Nephron (organoid): ENCODE results near the gene TXLNG.

Experiments
- H3K27ac Mint-ChIP-seq, 3 experiments: 2 replicates each; pipeline ENCODE4 v1.8.0; 2020; ENCODE audit warnings: mixed read lengths in 3 of 3, mild to moderate bottlenecking in 2 of 3, moderate library complexity in 1 of 3
- H3K27me3 Mint-ChIP-seq: 2 replicates; pipeline ENCODE4 v1.8.0; 2021; ENCODE audit warnings: low read depth, mild to moderate bottlenecking, moderate library complexity, mixed read lengths
- H3K36me3 Mint-ChIP-seq: 2 replicates; pipeline ENCODE4 v1.8.0; 2020; ENCODE audit warnings: low read depth, mixed read lengths
- H3K4me1 Mint-ChIP-seq: 2 replicates; pipeline ENCODE4 v1.8.0; 2020; ENCODE audit warnings: mixed read lengths
- H3K4me3 Mint-ChIP-seq, 3 experiments: 2 replicates each; pipeline ENCODE4 v1.8.0; 2020; ENCODE audit warnings: mild to moderate bottlenecking in 3 of 3, mixed read lengths in 3 of 3, moderate library complexity in 2 of 3
- H3K9me3 Mint-ChIP-seq: 2 replicates; pipeline ENCODE4 v1.8.0; 2020; ENCODE audit warnings: mixed read lengths
- TF ChIP-seq, protein P1 (sequence below), 3 experiments: fragments of 200-600 bp; sonication (generic); IDR thresholded peaks; one replicate each; pipeline ENCODE4 v1.5.0; 2021; ENCODE audit warnings: antibody characterized with exemption in 3 of 3; ENCODE audit not compliant: unreplicated experiment in 3 of 3

The TXLNG gene

DNA sequence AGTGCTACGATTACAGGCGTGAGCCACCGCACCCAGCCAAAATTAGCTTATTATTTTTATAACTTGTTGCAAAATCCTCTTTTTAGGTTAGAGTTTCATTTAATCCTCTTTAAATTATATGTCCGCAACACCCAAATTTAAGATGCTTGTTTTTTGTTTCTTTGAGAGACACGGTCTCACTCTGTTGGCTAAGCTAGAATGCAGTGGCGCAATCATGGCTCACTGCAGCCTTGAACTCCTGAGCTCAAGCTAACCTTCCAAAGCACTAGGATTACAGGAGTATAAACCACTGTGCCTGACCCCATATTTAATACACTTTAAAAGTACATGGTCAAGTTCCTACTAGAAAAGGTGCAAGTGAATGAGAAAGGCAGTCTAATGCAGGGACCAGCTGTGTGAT, 81.7 kb downstream of the TXLNG start:
- no peaks in the 10 kb centered on the region for H3K9me3 Mint-ChIP-seq
- H3K27ac Mint-ChIP-seq, result peak overlapping the region; percentile 85 to 97 (median 96)
- peaks cover 58% of the 10 kb centered on the region for H3K4me1 Mint-ChIP-seq
- peaks cover 36% of the 10 kb centered on the region for H3K36me3 Mint-ChIP-seq
- no peaks in the 10 kb centered on the region for H3K27me3 Mint-ChIP-seq
- TF ChIP-seq, protein P1, sequence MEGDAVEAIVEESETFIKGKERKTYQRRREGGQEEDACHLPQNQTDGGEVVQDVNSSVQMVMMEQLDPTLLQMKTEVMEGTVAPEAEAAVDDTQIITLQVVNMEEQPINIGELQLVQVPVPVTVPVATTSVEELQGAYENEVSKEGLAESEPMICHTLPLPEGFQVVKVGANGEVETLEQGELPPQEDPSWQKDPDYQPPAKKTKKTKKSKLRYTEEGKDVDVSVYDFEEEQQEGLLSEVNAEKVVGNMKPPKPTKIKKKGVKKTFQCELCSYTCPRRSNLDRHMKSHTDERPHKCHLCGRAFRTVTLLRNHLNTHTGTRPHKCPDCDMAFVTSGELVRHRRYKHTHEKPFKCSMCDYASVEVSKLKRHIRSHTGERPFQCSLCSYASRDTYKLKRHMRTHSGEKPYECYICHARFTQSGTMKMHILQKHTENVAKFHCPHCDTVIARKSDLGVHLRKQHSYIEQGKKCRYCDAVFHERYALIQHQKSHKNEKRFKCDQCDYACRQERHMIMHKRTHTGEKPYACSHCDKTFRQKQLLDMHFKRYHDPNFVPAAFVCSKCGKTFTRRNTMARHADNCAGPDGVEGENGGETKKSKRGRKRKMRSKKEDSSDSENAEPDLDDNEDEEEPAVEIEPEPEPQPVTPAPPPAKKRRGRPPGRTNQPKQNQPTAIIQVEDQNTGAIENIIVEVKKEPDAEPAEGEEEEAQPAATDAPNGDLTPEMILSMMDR (IDR thresholded peaks at IDR 0.05; ENCODE audit: unreplicated experiment in 3 of 3), result no peak
- peak overlapping the region; percentile 89 to 96 (median 95) for H3K4me3 Mint-ChIP-seq

DNA sequence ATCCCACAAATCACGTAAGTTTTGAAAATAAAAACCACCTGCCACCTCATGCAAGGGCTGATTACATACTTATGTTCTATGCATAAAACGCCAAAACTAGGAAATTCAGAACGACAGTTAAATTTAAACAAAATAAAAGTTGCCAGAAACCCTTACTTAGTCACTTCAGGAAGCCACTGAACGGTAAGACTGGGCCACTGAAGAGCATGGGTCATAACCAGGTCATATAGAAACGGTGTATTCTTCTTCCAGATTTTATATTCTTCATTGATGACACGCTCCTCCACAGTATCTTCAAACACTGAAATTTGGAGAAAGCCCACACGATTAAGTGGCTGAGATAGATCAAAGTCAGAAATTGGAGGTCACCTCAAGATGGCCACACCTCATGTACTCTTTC, 82.7 kb downstream of the TXLNG start:
- peak overlapping the region; percentile 89 to 96 (median 95) for H3K4me3 Mint-ChIP-seq
- peaks cover 27% of the 10 kb centered on the region for H3K36me3 Mint-ChIP-seq
- H3K4me1 Mint-ChIP-seq, result peaks cover 62% of the 10 kb centered on the region
- H3K27me3 Mint-ChIP-seq, result no peaks in the 10 kb centered on the region
- H3K9me3 Mint-ChIP-seq, result no peaks in the 10 kb centered on the region
- TF ChIP-seq, protein P1 (IDR thresholded peaks at IDR 0.05; ENCODE audit: unreplicated experiment in 3 of 3), result no peak
- H3K27ac Mint-ChIP-seq, result peak overlapping the region; percentile 85 to 97 (median 96)

DNA sequence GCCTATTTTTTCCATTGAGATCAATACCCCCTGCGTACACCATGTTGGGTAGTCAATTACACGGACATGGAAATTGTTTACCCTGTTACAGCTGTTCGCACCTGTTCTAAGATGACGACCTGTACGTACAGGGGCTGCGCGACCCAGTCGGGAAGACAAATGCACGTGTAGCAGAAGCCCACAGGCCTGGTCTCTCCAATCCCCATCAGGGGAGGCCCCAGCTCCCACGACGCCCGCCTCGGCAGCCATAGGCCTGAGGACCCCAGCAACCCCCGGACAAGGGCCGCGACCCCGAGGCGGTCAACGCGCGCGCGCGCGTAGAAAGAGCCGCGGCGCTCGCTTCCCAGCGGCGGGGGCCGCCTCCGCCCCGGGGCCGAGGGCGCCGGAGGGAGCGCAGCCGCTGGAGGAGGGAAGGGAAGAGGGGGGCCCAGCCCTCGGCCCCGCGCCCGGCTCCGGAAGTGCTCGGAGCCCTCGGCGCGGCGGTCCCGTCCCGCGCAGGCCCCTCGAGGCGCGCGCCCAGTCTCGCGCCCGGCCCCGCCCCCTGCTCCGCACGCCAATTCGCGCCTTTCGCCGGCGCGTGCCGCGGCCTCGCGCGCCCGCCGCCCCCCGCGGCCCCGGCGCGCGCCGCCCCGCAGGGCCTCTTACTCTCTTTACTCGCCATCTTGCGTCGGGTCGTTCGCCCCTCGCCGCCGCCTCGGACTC, 83.3 kb downstream of the TXLNG start:
- Mint-ChIP-seq H3K4me3 (peak overlapping the region; percentile 97 to 100 (median 97)), H3K9me3 (no peaks in the 10 kb centered on the region), H3K36me3 (peaks cover 25% of the 10 kb centered on the region), H3K4me1 (peaks cover 62% of the 10 kb centered on the region), H3K27me3 (no peaks in the 10 kb centered on the region), H3K27ac (peak overlapping the region; percentile 99 to 100 (median 100))
- TF ChIP-seq, protein P1 (IDR thresholded peaks at IDR 0.05; ENCODE audit: unreplicated experiment in 3 of 3), result no peak

DNA sequence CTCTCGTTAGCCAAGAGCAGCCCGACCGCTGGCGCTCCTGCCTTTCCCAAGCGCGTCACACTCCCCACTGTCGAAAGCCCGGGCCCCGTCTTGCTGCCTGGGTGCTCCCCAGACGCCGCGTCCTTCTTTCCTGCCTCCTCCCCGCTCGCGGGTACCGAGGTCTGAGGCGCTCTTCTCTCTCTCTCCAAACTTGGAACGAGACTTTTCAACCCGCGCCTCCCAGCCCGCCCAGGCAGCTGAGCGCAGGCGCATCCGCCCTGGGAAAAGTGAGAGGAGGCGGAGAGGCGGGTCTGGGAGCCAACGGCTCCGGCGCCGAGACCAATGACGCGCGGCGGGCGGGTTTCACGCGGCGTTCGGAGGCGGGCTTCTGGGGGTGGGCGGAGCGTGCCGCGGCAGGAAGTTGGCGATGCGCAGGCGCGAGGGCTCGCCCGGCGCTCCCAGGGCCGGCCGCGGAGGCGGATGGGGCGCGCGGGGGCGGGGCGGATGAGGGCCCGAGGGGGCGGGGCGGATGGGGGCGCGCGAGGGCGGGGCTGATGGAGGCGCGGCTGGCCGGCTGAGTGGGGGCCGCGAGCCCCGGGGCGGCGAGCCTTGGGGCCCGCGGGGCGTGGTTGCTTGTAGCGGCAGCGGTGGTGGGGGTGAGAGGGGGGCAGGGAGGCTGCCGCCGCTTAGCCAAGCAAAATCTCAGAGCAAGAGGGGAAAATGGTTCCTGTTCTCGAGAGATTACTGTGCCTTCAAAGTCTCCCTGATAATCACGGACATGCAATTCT, 84.0 kb downstream of the TXLNG start, which contains the start of gene RBBP7:
TSS of gene RBBP7 (minus strand) at position 268 of the 767 bp plus-strand sequence. CDS start 309 bp downstream, outside the sequence.
- TF ChIP-seq, protein P1 (IDR thresholded peaks at IDR 0.05; ENCODE audit: unreplicated experiment in 3 of 3), result no peak
- Mint-ChIP-seq H3K9me3 (no peaks in the 10 kb centered on the region), H3K4me3 (peak within 1 kb of the TSS; percentile 97 to 100 (median 97)), H3K36me3 (peaks cover 25% of the 10 kb centered on the region), H3K27me3 (peaks cover 7% of the 10 kb centered on the region), H3K27ac (peak within 1 kb of the TSS; percentile 100), H3K4me1 (peaks cover 68% of the 10 kb centered on the region)

DNA sequence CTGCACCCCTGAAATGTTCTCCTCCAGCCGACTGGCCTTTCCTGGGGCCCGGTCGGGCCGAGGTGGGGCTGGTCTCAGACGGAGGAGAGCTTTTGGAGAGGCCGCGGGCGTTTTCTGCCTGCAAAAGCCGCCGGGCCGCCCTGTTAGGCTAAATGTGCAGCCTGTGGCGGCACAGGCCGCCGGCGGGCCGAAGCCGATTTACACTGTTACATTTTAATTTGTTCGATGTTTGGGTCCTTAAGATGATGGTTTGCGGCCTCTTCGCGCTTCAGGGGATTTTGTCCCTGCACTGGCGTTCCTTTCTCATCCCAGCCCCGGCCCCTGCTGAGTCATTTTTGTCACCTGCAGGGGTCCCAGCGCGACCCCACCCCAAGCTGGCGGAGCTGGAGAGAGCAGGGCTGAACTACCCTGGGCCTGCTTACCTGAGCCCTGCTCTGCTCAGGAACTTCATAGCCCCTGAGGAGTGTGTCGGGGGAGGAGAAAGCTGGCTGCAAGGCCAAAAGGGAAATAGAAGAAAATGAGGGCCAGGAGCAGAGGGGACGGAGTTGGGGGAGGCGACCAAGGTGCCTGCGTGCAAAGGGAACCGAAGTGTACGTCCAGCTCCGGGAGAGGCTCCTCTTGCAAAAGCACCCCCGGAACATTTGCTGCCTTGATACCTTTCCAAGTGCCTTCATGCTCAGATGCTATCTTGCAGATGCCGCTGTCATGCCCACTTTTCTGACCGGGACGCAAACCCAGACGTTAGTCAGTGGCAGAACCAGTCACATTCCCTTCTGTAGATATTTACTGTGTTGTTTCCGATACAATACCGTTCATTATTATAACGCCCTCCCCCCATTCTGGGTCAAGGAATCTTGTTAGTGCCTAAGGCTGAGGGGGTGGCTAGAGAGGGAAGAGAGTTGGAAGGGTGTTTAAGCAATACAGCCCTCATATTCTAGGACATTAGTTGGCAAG, 84.9 kb downstream of the TXLNG start:
- Mint-ChIP-seq H3K4me1 (peaks cover 63% of the 10 kb centered on the region), H3K4me3 (peak overlapping the region; percentile 86 to 89 (median 86)), H3K9me3 (no peaks in the 10 kb centered on the region), H3K27ac (peak overlapping the region; percentile 100), H3K27me3 (peaks cover 8% of the 10 kb centered on the region), H3K36me3 (peaks cover 18% of the 10 kb centered on the region)
- TF ChIP-seq, protein P1 (IDR thresholded peaks at IDR 0.05; ENCODE audit: unreplicated experiment in 3 of 3), result peak in 1 of 3 experiments; percentile 15
